ENCODE measurements around the gene NPEPPS. TPM values are rescaled to one million over a fixed set of nuclear protein-coding genes. Genes with fewer than 3 reads are reported as not detected.

NPEPPS gene
- polyA plus RNA-seq, 1 of the 3 experiments (the other 2 are of a cell fraction) = 73.2 TPM

DNA sequence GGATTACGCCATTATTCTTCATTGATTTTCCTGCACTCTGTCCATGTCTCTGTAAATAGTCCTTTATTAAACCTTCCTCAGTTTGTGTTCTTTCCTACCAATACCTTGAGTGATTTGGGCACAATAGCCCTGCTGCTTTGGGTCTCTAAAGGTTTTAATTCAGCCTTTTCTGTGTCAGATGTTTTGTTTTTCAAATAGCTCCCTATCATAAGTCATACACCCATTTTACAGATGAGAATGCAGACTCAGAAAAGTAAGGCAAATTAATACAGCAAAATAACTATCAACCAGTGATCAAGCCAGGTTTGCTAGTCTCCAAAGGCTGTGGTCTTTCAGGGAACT is 93.8 kb downstream of the NPEPPS start:
- no peak for TF ChIP-seq CTCF (IDR thresholded peaks at IDR 0.05)
- no peak for TF ChIP-seq EP300 (IDR thresholded peaks at IDR 0.05; ENCODE audit: borderline replicate concordance in 1 of 2, low read depth in 1 of 2, low read length in 1 of 2)
- TF ChIP-seq GABPA (IDR thresholded peaks at IDR 0.05; ENCODE audit: low read depth) = no peak
- no peak for TF ChIP-seq TEAD4 (IDR thresholded peaks at IDR 0.05; ENCODE audit: borderline replicate concordance, insufficient read depth)
- TF ChIP-seq RXRA (IDR thresholded peaks at IDR 0.05; ENCODE audit: borderline replicate concordance, low read depth) = no peak
- no peak for TF ChIP-seq NRF1 (IDR thresholded peaks at IDR 0.05; ENCODE audit: low read depth, low read length)
- TF ChIP-seq ELF1 (IDR thresholded peaks at IDR 0.05) = no peak
- TF ChIP-seq FOXM1 (IDR thresholded peaks at IDR 0.05; ENCODE audit: low read depth) = no peak
- TF ChIP-seq POLR2AphosphoS5 (IDR thresholded peaks at IDR 0.05; ENCODE audit: low read depth, low read length) = no peak
- TF ChIP-seq, protein P1, sequence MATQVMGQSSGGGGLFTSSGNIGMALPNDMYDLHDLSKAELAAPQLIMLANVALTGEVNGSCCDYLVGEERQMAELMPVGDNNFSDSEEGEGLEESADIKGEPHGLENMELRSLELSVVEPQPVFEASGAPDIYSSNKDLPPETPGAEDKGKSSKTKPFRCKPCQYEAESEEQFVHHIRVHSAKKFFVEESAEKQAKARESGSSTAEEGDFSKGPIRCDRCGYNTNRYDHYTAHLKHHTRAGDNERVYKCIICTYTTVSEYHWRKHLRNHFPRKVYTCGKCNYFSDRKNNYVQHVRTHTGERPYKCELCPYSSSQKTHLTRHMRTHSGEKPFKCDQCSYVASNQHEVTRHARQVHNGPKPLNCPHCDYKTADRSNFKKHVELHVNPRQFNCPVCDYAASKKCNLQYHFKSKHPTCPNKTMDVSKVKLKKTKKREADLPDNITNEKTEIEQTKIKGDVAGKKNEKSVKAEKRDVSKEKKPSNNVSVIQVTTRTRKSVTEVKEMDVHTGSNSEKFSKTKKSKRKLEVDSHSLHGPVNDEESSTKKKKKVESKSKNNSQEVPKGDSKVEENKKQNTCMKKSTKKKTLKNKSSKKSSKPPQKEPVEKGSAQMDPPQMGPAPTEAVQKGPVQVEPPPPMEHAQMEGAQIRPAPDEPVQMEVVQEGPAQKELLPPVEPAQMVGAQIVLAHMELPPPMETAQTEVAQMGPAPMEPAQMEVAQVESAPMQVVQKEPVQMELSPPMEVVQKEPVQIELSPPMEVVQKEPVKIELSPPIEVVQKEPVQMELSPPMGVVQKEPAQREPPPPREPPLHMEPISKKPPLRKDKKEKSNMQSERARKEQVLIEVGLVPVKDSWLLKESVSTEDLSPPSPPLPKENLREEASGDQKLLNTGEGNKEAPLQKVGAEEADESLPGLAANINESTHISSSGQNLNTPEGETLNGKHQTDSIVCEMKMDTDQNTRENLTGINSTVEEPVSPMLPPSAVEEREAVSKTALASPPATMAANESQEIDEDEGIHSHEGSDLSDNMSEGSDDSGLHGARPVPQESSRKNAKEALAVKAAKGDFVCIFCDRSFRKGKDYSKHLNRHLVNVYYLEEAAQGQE (IDR thresholded peaks at IDR 0.05; ENCODE audit: low read depth, low read length) = no peak
- TF ChIP-seq GATA2 (CRISPR knock-in tag; IDR thresholded peaks at IDR 0.05) = no peak
- no peak for TF ChIP-seq TCF12 (IDR thresholded peaks at IDR 0.05)
- no peak for TF ChIP-seq TAF1 (IDR thresholded peaks at IDR 0.05; ENCODE audit: borderline replicate concordance, low read depth, low read length)
- TF ChIP-seq YY1 (IDR thresholded peaks at IDR 0.05; ENCODE audit: low read depth) = no peak
- H3K36me3 ChIP-seq (replicated peaks in 1 of 2; ENCODE audit: control insufficient read depth in 1 of 2, insufficient read depth in 2 of 2, low read length in 1 of 2) = peaks cover 29 to 39% of the 10 kb centered on the region in 2 experiments
- H3K4me3 ChIP-seq (ENCODE audit: low read depth in 2 of 2, low read length in 1 of 2) = no peak overlapping the region
- no peak overlapping the region for H3K27ac ChIP-seq (ENCODE audit: low read depth in 2 of 2, low read length in 1 of 2)
- no peak for DNase-seq
- POLR2A ChIA-PET = no interaction called here
- H4K20me1 ChIP-seq (ENCODE audit: insufficient read depth) = no peaks in the 10 kb centered on the region
- no peak overlapping the region for H3K4me2 ChIP-seq
- no peak overlapping the region for H2AFZ ChIP-seq (ENCODE audit: low read depth)
- CTCF ChIA-PET = interaction anchor here (0.7 to 8.9 kb wide), 8 partner anchors 9 to 124 kb away, joined by 3 to 79 read pairs (median 4); no protein-coding TSS in a partner anchor
- H3K79me2 ChIP-seq (ENCODE audit: insufficient read depth) = no peaks in the 10 kb centered on the region; the same call in 1 of the 2 replicates
- peaks cover 0 to 19% of the 10 kb centered on the region in 2 experiments; a peak in 2 of 4 replicates for H3K4me1 ChIP-seq (ENCODE audit: control insufficient read depth in 1 of 2, insufficient read depth in 2 of 2, low read depth in 1 of 2, low read length in 1 of 2)
- peaks cover 33% of the 10 kb centered on the region for H3F3A ChIP-seq (replicated peaks; ENCODE audit: insufficient read depth)
- no peak overlapping the region for H3K9ac ChIP-seq
- no peaks in the 10 kb centered on the region for H3K9me2 ChIP-seq
- no peaks in the 10 kb centered on the region for H3K27me3 ChIP-seq (ENCODE audit: insufficient read depth)
- whole genome bisulfite sequencing (ENCODE audit: low lambda C conversion rate) = 18% methylated on average over 1 of the region's 1 CpG
- no peaks in the 10 kb centered on the region for H3K9me3 ChIP-seq

Data from SK-N-SH (cell line).